ENCODE measurements around the gene NAP1L5.

The NAP1L5 gene

GRCh38 chr4:88697588-88698329, at the start of gene NAP1L5:
Gene NAP1L5 (minus strand): TSS chr4:88697829. CDS start chr4:88697754, 75 bp downstream.
- DNase-seq (ENCODE audit: low read depth in 2 of 2), result peak in 1 of 2 donors; percentile 49

GRCh38 chr4:88747351-88747750, 49.7 kb upstream of the NAP1L5 start:
- no peak for DNase-seq (ENCODE audit: low read depth in 2 of 2)

GRCh38 chr4:88746206-88746605, 48.6 kb upstream of the NAP1L5 start:
- no peak for DNase-seq (ENCODE audit: low read depth in 2 of 2)

GRCh38 chr4:88745581-88746163, 48.0 kb upstream of the NAP1L5 start:
- no peak for DNase-seq (ENCODE audit: low read depth in 2 of 2)

- no peak for DNase-seq (ENCODE audit: low read depth in 2 of 2)
These were observed 47.5 kb upstream of the NAP1L5 start for GRCh38 chr4:88745175-88745574.

- DNase-seq (ENCODE audit: low read depth in 2 of 2), result no peak
These were observed 47.0 kb upstream of the NAP1L5 start for GRCh38 chr4:88744609-88745008.

GRCh38 chr4:88743696-88744095, 46.1 kb upstream of the NAP1L5 start:
- no peak for DNase-seq (ENCODE audit: low read depth in 2 of 2)

GRCh38 chr4:88742561-88742960, 44.9 kb upstream of the NAP1L5 start:
- DNase-seq (ENCODE audit: low read depth in 2 of 2), result no peak

GRCh38 chr4:88738180-88738579, 40.6 kb upstream of the NAP1L5 start:
- DNase-seq (ENCODE audit: low read depth in 2 of 2), result no peak

- no peak for DNase-seq (ENCODE audit: low read depth in 2 of 2)
These were observed 39.8 kb upstream of the NAP1L5 start for GRCh38 chr4:88737307-88737941.

GRCh38 chr4:88736264-88736663, 38.6 kb upstream of the NAP1L5 start:
- DNase-seq (ENCODE audit: low read depth in 2 of 2), result no peak

GRCh38 chr4:88735564-88735963, 37.9 kb upstream of the NAP1L5 start:
- DNase-seq (ENCODE audit: low read depth in 2 of 2), result no peak

- DNase-seq (ENCODE audit: low read depth in 2 of 2), result no peak
These were observed 36.8 kb upstream of the NAP1L5 start for GRCh38 chr4:88734403-88734949.

- no peak for DNase-seq (ENCODE audit: low read depth in 2 of 2)
These were observed 35.2 kb upstream of the NAP1L5 start for GRCh38 chr4:88732714-88733368.

- no peak for DNase-seq (ENCODE audit: low read depth in 2 of 2)
These were observed 33.8 kb upstream of the NAP1L5 start for GRCh38 chr4:88731381-88731780.

GRCh38 chr4:88730811-88731210, 33.2 kb upstream of the NAP1L5 start:
- no peak for DNase-seq (ENCODE audit: low read depth in 2 of 2)

GRCh38 chr4:88729146-88729760, 31.6 kb upstream of the NAP1L5 start:
- no peak for DNase-seq (ENCODE audit: low read depth in 2 of 2)

GRCh38 chr4:88728146-88728545, 30.5 kb upstream of the NAP1L5 start:
- no peak for DNase-seq (ENCODE audit: low read depth in 2 of 2)

- no peak for DNase-seq (ENCODE audit: low read depth in 2 of 2)
These were observed 28.4 kb upstream of the NAP1L5 start for GRCh38 chr4:88725986-88726385.

- DNase-seq (ENCODE audit: low read depth in 2 of 2), result no peak
These were observed 27.5 kb upstream of the NAP1L5 start for GRCh38 chr4:88725143-88725542.

GRCh38 chr4:88724406-88724805, 26.8 kb upstream of the NAP1L5 start:
- DNase-seq (ENCODE audit: low read depth in 2 of 2), result no peak

- no peak for DNase-seq (ENCODE audit: low read depth in 2 of 2)
These were observed 25.2 kb upstream of the NAP1L5 start for GRCh38 chr4:88722828-88723227.
